CD4-positive, alpha-beta T cell treated with Interleukin-21 for 1 hour (primary cell): ENCODE data around the gene FIG4.
"Not testable (repeated sequence)": the region's sequence is repeated elsewhere in the genome, so short reads cannot be mapped to it uniquely, and the experiment has no call there.

Experiments used
- DNase-seq: peaks from one replicate; pipeline ENCODE4 v3.0.0-alpha.2; 2020

The FIG4 gene

GRCh38 chr6:109800771-109801170, 109.7 kb downstream of the FIG4 start:
- DNase-seq, result no peak

- DNase-seq, result no peak
Measured at GRCh38 chr6:109801794-109802193, 110.7 kb downstream of the FIG4 start.

GRCh38 chr6:109804020-109804419, 112.9 kb downstream of the FIG4 start:
- no peak for DNase-seq

DNA sequence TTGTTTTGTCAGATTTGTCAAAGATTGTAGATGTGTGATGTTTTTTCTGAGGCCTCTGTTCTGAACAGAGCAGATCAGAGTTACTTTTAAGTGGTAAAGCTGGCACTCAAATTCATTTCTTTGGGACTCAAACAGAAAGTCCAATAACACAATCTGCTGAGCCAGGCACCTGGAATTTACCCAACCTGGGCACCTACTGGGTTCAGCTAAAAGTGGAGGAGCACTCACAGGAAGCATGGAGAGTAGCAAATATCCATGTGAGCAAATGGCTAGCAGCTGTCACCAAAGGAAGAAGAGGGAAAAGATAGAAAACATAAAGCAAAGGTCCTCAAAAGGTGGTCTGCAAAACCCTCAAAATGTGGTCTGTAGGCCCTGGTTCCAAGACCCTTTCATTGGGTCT, 116.8 kb downstream of the FIG4 start:
- no peak for DNase-seq

DNA sequence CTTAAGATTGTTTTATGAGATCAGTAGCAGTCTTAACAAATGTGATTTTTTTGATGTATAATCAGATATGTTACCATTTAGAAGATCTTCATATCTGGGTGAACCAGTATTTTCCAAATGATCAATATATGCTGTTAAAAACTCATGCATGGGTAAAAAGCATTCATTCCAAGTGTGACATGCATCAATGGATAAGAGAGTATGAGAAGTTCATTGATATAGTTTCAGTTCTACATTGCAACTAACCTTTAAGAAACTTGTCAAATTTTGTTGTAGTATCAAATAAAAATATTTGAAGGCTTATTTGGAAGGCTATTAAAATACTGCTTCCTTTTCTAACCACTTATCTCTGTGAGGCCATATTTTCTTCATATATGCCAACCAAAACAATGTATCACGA, 117.7 kb downstream of the FIG4 start:
- DNase-seq, result no peak

- no peak for DNase-seq
Measured at GRCh38 chr6:109815054-109815453, 124.0 kb downstream of the FIG4 start.

GRCh38 chr6:109816452-109817374, 125.6 kb downstream of the FIG4 start:
- no peak for DNase-seq

GRCh38 chr6:109820706-109821350, 129.7 kb downstream of the FIG4 start:
- DNase-seq, result no peak

GRCh38 chr6:109821428-109821827, 130.3 kb downstream of the FIG4 start:
- no peak for DNase-seq

- DNase-seq, result no peak
Measured at GRCh38 chr6:109824105-109824504, 133.0 kb downstream of the FIG4 start.

GRCh38 chr6:109826551-109826950, 135.5 kb downstream of the FIG4 start:
- DNase-seq, result no peak

DNA sequence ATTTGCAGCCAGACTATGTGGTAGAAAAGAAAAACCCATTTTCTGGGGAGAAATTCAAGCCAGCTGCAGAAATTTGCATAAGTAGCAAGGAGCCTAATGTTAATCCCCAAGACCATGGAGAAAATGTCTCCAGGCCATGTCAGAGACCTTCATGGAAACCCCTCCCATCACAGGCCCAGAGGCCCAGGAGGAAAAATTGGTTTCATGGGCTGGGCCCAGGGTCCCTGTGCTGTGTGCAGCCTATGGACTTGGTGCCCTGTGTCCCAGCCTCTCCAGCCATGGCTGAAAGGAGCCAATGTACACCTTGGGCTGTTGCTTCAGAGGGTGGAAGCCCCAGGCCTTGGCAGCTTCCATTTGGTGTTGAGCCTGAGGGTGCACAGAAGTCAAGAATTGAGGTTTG, 140.3 kb downstream of the FIG4 start:
- DNase-seq, result not testable (repeated sequence)

DNA sequence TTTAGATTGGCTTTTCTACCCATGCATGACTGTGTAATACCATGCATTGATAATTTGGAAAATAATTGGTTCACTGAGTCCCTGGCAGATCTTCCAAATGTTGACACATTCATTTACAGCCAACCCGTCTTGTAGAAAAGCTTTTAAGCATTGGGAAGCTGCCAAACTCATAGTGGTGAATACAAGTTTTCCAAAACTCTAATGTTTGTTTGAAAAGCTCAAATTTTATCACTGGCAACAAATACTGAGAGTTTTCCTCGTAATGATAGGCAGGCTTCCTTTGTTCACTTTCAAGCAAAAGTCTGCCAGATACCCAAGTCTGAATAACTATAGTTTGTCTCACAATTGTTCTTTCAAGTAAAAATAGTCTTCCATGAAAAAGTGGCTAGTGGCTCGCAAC, 143.0 kb downstream of the FIG4 start:
- DNase-seq, result no peak

- DNase-seq, result no peak
Measured at GRCh38 chr6:109834595-109835437, 143.7 kb downstream of the FIG4 start.

- DNase-seq, result no peak
Measured at GRCh38 chr6:109840034-109840433, 148.9 kb downstream of the FIG4 start.

DNA sequence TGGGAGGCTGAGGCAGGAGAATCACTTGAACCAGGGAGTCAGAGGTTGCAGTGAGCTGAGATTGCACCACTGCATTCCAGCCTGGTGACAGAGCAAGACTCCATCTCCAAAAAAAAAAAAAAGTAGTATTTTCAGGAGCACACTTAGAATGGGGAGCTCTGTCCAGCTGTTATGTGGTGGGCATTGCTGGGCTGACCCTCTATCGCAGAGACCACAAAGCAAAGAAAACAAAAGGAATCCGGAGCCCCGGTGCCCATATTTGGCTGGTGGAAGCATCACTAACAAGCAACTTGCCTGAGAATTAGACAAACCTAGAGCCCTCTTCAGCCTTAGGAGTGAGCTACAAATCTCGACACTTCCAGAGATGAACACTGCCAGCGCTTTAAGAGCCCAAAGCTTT, 149.7 kb downstream of the FIG4 start:
- no peak for DNase-seq

- DNase-seq, result no peak
Measured at GRCh38 chr6:109841869-109842268, 150.8 kb downstream of the FIG4 start.

DNA sequence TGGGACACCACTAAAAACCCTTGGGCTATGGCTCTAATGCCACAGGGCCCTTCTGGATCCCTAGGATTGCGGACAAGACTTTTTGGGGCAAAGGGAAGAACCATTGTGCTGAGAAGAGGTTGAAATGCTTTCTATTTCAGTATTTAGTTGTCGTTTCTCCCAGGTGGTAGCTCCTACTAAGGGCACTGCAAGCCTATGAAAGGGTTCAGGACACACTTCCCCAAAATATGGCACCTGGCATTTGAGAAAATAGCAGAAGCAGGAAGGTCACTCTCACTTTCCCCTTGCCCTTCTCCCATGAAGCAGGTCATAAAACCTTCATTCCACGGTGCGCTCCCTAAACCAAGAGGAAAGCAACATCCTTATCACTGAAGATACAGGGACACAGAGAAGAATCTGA, 161.6 kb downstream of the FIG4 start:
- no peak for DNase-seq

GRCh38 chr6:109853426-109853825, 162.3 kb downstream of the FIG4 start:
- DNase-seq, result no peak

- no peak for DNase-seq
Measured at GRCh38 chr6:109853951-109854350, 162.9 kb downstream of the FIG4 start.

- DNase-seq, result no peak
Measured at GRCh38 chr6:109854541-109855308, 163.6 kb downstream of the FIG4 start.

DNA sequence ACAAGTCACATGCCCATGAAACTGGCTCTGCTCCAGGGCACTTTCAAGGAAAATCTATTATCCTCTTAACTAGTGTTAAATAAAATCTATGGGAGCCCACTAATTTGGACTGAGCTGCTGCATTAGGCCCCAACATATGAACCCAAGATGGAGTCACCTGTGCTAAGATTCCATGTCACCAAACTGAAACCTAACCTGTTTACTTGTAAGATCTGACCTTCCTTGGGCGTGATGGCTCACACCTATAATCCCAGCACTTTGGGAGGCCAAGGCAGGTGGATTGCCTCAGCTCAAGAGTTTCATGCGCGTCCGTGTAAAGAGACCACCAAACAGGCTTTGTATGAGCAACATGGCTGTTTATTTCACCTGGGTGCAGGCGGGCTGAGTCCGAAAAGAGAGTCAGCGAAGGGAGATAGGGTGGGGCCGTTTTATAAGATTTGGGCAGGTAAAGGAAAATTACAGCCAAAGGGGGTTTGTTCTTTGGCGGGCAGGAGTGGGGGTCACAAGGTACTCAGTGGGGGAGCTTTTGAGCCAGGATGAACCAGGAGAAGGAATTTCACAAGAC, 164.5 kb downstream of the FIG4 start:
- not testable (repeated sequence) for DNase-seq
